Adrenal gland (tissue), 5 donors: ENCODE measurements around the gene C3orf62.

Experiments used
- CTCF ChIP-seq, 6 experiments: fragments of 450-650 bp in 4 of 6; fragments of 200-600 bp in 2 of 6; sonication (generic) in 1 of 6; IDR thresholded peaks; 1 replicate in 5 of 6; 2 replicates in 1 of 6; pipeline versions ENCODE4 v1.5.1 to v1.8.0; 2016 to 2021; ENCODE audit warnings: antibody characterized with exemption in 6 of 6, mild to moderate bottlenecking in 2 of 6, moderate library complexity in 1 of 6
- POLR2A ChIP-seq, 2 donors: fragments of 450-650 bp; IDR thresholded peaks; one replicate each; pipeline ENCODE4 v1.6.1; 2017; ENCODE audit warnings: antibody characterized with exemption in 2 of 2, mild to moderate bottlenecking in 2 of 2, moderate library complexity in 1 of 2
- donor health status: DM: no; HTN: no; CAD: no.

GRCh38 chr3:49311283-49311682, 34.3 kb upstream of the C3orf62 start:
- TF ChIP-seq CTCF (IDR thresholded peaks at IDR 0.05): no peak
- TF ChIP-seq POLR2A (IDR thresholded peaks at IDR 0.05): no peak
